Cardiac fibroblast (primary cell): Measurements from ENCODE around the gene PTPRG.

Experiments
- DNase-seq, 2 donors: peaks; one replicate each; pipeline versions ENCODE4 v3.0.0 to v3.0.0-alpha.2; 2010; ENCODE audit warnings: low read depth in 2 of 2
- H3K4me3 ChIP-seq, 2 donors: replicated peaks in 1 of 2; 1 replicate in 1 of 2; 2 replicates in 1 of 2; pipeline ENCODE4 v1.5.1; 2011; ENCODE audit warnings: low read depth in 2 of 2, low read length in 2 of 2, mild to moderate bottlenecking in 2 of 2, moderate library complexity in 1 of 2
- TF ChIP-seq, protein P1 (sequence below): IDR thresholded peaks from one replicate; pipeline ENCODE4 v1.5.1; 2011; ENCODE audit warnings: low read depth, mild to moderate bottlenecking, low read length, inconsistent platforms

The PTPRG gene

GRCh38 chr3:62133015-62133414, 571.6 kb downstream of the PTPRG start:
- H3K4me3 ChIP-seq: no peak overlapping the region
- no peak for DNase-seq
- TF ChIP-seq, protein P1, sequence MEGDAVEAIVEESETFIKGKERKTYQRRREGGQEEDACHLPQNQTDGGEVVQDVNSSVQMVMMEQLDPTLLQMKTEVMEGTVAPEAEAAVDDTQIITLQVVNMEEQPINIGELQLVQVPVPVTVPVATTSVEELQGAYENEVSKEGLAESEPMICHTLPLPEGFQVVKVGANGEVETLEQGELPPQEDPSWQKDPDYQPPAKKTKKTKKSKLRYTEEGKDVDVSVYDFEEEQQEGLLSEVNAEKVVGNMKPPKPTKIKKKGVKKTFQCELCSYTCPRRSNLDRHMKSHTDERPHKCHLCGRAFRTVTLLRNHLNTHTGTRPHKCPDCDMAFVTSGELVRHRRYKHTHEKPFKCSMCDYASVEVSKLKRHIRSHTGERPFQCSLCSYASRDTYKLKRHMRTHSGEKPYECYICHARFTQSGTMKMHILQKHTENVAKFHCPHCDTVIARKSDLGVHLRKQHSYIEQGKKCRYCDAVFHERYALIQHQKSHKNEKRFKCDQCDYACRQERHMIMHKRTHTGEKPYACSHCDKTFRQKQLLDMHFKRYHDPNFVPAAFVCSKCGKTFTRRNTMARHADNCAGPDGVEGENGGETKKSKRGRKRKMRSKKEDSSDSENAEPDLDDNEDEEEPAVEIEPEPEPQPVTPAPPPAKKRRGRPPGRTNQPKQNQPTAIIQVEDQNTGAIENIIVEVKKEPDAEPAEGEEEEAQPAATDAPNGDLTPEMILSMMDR: no peak

DNA sequence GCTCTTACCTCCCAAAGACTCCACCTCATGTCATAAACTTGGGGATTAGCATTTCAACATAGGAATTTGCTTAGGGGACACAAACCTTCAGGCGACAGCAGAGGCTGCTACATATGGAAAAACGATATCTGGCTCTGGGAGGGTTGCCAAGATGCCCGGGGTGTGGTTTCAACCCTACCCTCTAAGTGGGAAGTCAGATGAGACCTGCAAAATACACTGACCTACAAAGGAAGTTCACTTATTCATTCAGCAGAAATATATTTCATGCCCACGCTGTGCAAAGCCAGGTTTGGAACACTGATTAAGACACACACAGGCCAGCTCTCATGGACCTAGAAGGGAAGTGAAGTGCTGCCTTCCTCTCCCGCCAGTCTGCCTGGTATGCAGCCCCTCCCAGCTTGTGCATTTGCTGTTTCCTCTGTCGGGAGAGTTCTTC, 572.7 kb downstream of the PTPRG start:
- DNase-seq: peak; percentile 41 to 67
- H3K4me3 ChIP-seq: no peak overlapping the region
- TF ChIP-seq, protein P1: no peak

DNA sequence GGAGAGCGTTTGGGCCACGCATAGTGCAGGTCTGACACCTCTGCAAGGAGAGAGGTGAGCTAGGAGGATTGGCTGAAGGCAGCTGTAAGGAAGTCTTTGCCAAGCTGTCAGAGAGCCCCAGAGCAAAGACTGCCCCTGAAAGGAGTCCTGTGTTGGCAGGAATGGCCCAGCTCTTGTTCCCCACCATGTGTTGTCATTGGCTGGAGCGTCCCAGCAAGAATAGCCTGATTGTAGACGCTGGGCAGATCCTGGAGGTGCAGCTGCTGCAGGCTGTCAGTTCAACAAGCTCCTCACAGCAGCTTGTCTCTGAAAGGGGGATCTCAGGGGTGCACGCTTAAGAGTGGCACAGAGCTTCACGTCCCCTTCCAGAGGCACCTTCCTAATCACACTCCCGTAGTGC, 574.4 kb downstream of the PTPRG start:
- H3K4me3 ChIP-seq: no peak overlapping the region
- TF ChIP-seq, protein P1: no peak
- DNase-seq: no peak

- H3K4me3 ChIP-seq: no peak overlapping the region
- DNase-seq: peak; percentile 46 to 86
- TF ChIP-seq, protein P1: no peak
These were observed 578.6 kb downstream of the PTPRG start for GRCh38 chr3:62139957-62140356.

GRCh38 chr3:62142331-62143085, 581.1 kb downstream of the PTPRG start:
- no peak for DNase-seq
- TF ChIP-seq, protein P1: no peak
- H3K4me3 ChIP-seq: no peak overlapping the region

GRCh38 chr3:62143843-62144450, 582.6 kb downstream of the PTPRG start:
- TF ChIP-seq, protein P1: no peak
- no peak for DNase-seq
- H3K4me3 ChIP-seq: no peak overlapping the region
